Measurements from ENCODE around the gene OLFM3. TPM values are rescaled to one million over a fixed set of nuclear protein-coding genes. Genes with fewer than 3 reads are reported as not detected.
A peak's percentile ranks its signal among the peaks of the same experiment; 100 is the strongest.

Gene OLFM3
- total and polyA plus RNA-seq, 8 donors, result 0.15 to 2.4 TPM; not detected in 6

GRCh38 chr1:101852936-101853335 is 143.8 kb downstream of the OLFM3 start:
- no peak for DNase-seq
- Histone ChIP-seq H3K9me3 (no peaks in the 10 kb centered on the region), H3K27me3 (no peaks in the 10 kb centered on the region), H3K36me3 (no peaks in the 10 kb centered on the region), H3K27ac (no peak overlapping the region), H3K4me1 (no peaks in the 10 kb centered on the region), H3K4me3 (no peak overlapping the region)
- TF ChIP-seq POLR2AphosphoS5 (IDR thresholded peaks at IDR 0.05) (no peak), EP300 (IDR thresholded peaks at IDR 0.05) (no peak), CTCF (IDR thresholded peaks at IDR 0.05) (no peak), POLR2A (IDR thresholded peaks at IDR 0.05) (no peak)
- intact Hi-C loops (cut with DNase I; ENCODE audit: low total_unique reads), result no loop called here
- WGBS, 5 donors, result 29 to 55% (median 45%) methylated on average over 1 of the region's 1 CpG

GRCh38 chr1:101849356-101849755 is 147.4 kb downstream of the OLFM3 start:
- no peak overlapping the region for H3K27ac ChIP-seq
- TF ChIP-seq POLR2AphosphoS5 (IDR thresholded peaks at IDR 0.05) (no peak), POLR2A (IDR thresholded peaks at IDR 0.05) (no peak), CTCF (IDR thresholded peaks at IDR 0.05) (no peak), EP300 (IDR thresholded peaks at IDR 0.05) (no peak)
- no peaks in the 10 kb centered on the region for H3K36me3 ChIP-seq
- H3K4me3 ChIP-seq, result no peak overlapping the region
- 31 to 77% (median 64%) methylated on average over 1 of the region's 1 CpG for WGBS, 5 donors
- no peak for DNase-seq
- peaks cover 0 to 4% (median 0%) of the 10 kb centered on the region in 3 donors for H3K27me3 ChIP-seq
- no peaks in the 10 kb centered on the region for H3K9me3 ChIP-seq
- H3K4me1 ChIP-seq, result peaks cover 0 to 9% (median 3%) of the 10 kb centered on the region in 4 donors
- intact Hi-C loops (cut with DNase I; ENCODE audit: low total_unique reads), result no loop called here

- H3K4me3 ChIP-seq, result no peak overlapping the region
- no peak for TF ChIP-seq POLR2A (IDR thresholded peaks at IDR 0.05)
- TF ChIP-seq POLR2AphosphoS5 (IDR thresholded peaks at IDR 0.05), result no peak
- TF ChIP-seq CTCF (IDR thresholded peaks at IDR 0.05), result no peak
- no peak for TF ChIP-seq EP300 (IDR thresholded peaks at IDR 0.05)
- H3K9me3 ChIP-seq, result no peaks in the 10 kb centered on the region
- no peaks in the 10 kb centered on the region for H3K36me3 ChIP-seq
- H3K27ac ChIP-seq, result no peak overlapping the region
- peaks cover 0 to 9% (median 3%) of the 10 kb centered on the region in 4 donors for H3K4me1 ChIP-seq
- WGBS, 5 donors, result 18 to 54% (median 29%) methylated on average over 3 of the region's 3 CpGs
- intact Hi-C loops (cut with DNase I; ENCODE audit: low total_unique reads), result no loop called here
- peaks cover 0 to 4% (median 0%) of the 10 kb centered on the region in 3 donors for H3K27me3 ChIP-seq
- DNase-seq, result peak in 1 of 2 donors; percentile 5
Observed at GRCh38 chr1:101847626-101848025, 149.1 kb downstream of the OLFM3 start.

- H3K4me3 ChIP-seq, result peak overlapping the region in 1 of 4 donors; percentile 5
- H3K27me3 ChIP-seq, result peaks cover 0 to 8% (median 0%) of the 10 kb centered on the region in 3 donors
- H3K27ac ChIP-seq, result no peak overlapping the region
- intact Hi-C loops (cut with DNase I; ENCODE audit: low total_unique reads), result no loop called here
- TF ChIP-seq POLR2AphosphoS5 (IDR thresholded peaks at IDR 0.05) (no peak), CTCF (IDR thresholded peaks at IDR 0.05) (no peak), EP300 (IDR thresholded peaks at IDR 0.05) (no peak), POLR2A (IDR thresholded peaks at IDR 0.05) (no peak)
- 11 to 31% (median 28%) methylated on average over 13 of the region's 13 CpGs for WGBS, 5 donors
- DNase-seq, result peak; percentile 26 to 37
- no peaks in the 10 kb centered on the region for H3K9me3 ChIP-seq
- peaks cover 0 to 9% (median 3%) of the 10 kb centered on the region in 4 donors for H3K4me1 ChIP-seq
- H3K36me3 ChIP-seq, result no peaks in the 10 kb centered on the region
Observed at GRCh38 chr1:101846820-101847219, 149.9 kb downstream of the OLFM3 start.

Measured in stomach (tissue), 9 donors.